GM19372 (cell line): ENCODE data around the gene CHDH.

Experiments used
- ATAC-seq: cut with Tn5 transposase; IDR thresholded peaks from one replicate; pipeline ENCODE4 v1.9.1; 2021; ENCODE audit warnings: mild to moderate bottlenecking, low read depth, moderate library complexity; ENCODE audit not compliant: unreplicated experiment

CHDH gene

DNA sequence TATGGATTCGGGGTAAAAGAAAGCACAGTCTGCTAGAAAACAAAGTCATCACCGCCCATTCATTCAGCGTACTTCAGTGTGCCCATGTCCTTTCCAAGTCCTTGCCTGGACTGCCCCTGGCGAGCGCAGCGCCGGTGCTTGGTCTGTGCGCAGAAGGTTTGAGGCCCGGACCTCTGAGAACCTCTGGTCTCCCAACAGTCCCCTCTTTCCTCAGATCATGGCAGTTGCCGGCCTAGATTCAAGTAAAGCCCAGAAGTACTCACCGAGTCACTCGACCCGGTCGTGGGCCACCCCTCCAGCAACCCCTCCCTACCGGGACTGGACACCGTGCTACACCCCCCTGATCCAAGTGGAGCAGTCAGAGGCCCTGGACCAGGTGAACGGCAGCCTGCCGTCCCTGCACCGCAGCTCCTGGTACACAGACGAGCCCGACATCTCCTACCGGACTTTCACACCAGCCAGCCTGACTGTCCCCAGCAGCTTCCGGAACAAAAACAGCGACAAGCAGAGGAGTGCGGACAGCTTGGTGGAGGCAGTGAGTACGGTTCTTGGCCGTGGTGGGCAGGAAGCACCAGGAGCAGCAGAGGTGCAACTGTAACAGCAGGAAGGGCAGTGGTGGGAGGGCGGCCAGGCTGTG is 36.3 kb downstream of the CHDH start:
- no peak for ATAC-seq

DNA sequence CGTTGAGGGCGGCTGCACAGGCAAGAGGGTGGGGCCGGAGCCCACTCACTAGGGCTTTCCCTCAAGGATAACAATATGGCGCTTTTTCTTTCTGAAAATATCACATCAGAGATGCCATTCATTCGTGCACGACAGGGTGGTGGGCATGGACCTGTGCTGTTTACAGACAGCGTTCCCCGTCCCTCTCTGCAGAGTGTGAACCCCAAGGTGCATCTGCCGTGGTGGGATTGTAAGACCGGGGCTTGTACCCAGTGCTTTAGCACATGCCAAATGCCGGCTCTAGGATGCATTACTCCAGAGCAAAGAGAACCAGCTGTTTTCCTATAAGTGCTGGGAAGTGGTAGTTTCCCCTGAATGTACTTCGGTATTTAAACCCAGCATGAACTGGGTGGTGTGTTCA is 37.0 kb downstream of the CHDH start:
- ATAC-seq: no peak

DNA sequence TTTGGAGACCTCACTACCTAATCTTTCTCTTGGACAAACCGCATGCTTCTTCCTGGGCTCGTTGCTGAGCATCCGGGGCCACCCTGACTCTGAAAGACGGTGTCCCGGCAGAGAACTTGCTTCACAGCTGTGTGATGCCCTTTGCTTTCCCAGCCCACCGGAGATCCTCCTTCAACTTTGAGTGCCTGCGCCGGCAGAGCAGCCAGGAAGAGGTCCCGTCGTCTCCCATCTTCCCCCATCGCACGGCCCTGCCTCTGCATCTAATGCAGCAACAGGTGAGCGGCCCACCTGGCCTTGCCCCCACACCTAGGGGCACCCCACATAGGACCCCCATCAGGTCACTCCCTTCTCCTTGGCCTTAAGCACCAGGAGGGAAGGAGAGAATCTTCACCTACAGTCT is 37.7 kb downstream of the CHDH start:
- no peak for ATAC-seq

DNA sequence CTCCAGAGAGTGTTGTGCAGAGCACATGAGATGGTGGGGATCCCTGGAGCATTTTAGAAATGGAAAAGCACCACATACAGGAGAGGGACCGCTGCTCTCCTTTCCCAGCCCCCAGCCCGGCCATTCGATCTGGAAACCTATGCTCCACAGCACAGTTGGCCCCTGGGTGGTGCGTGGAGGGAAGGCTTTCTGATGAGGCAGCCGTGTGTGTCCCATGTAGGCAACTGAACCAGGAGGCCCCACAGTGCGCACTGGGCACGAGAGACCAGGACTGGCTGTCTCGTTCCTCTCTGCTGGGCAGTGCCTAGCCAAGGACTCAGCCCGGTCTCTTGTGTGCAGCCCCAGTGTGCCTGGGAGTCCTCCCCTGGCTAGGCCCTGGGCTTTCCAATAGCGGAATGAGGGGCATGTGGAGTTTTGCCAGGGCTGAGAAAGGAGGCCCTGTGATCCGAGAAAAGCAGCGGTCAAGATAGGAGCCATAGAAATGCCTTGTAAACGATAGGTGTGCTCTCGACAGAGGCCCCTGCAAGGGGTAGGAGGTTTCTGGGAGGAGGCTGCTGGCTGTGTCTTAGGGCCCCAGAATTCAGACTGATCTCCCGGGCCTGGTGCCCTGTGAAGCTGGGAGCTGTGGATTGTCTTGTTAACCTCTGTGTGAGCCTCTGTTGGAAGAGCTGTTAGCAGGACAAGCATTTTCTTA is 39.0 kb downstream of the CHDH start:
- no peak for ATAC-seq

DNA sequence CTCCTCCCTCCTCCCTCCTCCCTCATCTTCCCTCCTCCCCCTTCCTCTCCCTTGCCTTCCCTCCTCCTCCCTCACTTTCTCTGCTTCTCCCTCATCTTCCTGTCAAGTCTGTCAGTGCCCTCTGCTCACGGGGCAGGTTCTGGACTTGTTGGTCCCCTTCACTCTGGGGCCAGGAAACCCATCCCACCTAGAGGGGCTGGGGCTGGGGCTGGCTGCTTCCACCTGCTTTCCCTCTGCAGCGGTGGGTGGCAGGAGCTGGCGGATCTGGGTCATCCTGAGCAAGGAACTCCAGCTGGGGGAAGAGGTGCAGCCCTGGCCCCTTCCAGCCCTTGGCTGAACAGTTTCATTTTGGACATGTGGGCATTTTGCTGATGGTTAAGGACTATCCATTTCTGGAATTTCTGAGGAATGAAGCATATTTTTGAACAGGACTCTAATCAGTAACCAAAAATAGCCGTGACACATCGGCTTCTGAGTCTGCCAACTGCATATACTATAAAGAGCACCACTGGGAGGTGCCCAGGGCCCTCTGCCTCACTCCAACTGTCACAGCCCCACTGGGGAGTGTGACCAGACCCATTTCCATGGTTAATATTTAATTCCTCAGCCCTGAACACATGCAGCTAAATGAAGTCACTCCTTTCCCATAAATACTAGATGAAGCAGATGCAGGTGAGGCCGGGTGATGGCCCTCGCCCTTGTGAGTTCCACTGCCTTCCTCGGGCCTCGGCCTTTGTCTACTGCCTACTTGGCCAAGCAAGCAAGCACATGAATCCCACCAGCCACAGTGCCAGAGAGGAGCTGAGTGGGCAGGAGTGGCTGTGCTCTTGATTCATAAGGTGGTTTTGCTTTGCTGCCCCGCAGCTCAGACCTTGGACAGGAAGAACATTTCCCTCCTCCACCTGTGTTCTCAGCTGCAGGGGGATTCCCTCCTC is 39.8 kb downstream of the CHDH start:
- no peak for ATAC-seq

DNA sequence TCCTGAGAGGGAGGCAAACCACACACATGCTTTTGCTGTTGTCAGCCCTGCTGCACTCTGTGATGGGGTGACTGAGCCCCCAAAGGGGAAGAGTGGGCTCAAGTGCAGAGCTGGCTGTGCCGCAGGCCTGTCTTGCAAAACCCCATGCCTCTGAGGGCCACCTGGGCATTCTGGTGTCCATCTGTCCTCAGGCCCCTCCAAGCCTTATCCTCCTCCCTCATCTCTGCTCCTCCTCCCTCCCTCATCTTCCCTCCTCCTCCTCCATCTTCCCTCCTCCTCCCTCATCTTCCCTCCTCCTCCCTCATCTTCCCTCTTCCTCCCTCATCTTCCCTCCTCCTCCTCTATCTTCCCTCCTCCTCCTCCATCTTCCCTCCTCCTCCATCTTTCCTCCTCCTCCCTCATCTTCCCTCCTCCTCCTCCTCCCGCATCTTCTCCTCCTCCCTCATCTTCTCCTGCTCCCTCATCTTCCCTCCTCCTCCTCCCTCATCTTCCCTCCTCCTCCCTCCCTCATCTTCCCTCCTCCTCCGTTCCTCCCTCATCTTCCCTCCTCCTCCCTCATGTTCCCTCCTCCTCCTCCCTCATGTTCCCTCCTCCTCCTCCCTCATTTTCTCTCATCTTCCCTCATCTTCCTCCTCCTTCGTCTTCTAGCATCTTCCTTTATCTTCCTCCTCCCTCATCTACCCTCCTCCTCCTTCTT is 40.6 kb downstream of the CHDH start:
- no peak for ATAC-seq

DNA sequence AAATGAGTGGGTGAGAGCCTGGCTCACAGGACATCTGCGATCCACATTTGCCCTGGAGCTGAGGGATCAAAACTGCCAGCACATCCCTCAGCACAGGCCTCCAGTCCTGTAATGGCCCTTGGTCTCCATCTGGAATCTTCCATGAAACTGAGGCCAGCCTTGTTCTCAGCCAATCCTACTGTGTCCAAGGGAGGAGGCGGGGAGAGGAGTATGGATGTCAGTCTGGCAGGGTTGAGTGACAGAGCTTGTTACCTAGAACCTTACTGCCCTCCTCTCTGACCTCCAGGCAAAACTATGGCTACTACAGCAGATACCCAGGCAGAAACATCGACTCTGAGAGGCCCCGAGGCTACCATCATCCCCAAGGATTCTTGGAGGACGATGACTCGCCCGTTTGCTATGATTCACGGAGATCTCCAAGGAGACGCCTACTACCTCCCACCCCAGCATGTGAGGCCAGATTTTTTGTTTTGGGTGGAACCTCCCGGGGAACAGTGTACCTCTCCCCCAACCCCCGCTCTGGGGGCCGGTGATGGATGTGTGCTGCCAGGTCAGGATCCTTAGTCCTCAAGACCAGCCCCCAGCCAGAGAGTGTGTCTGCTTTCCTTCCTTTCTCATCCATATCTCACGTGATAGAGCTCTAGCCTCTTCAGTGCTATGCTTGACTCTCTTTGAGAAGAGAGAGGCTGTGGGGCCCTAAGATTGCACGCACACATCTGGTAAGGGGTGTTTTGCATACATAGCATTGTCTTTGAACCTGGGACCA is 41.3 kb downstream of the CHDH start:
- ATAC-seq: no peak

DNA sequence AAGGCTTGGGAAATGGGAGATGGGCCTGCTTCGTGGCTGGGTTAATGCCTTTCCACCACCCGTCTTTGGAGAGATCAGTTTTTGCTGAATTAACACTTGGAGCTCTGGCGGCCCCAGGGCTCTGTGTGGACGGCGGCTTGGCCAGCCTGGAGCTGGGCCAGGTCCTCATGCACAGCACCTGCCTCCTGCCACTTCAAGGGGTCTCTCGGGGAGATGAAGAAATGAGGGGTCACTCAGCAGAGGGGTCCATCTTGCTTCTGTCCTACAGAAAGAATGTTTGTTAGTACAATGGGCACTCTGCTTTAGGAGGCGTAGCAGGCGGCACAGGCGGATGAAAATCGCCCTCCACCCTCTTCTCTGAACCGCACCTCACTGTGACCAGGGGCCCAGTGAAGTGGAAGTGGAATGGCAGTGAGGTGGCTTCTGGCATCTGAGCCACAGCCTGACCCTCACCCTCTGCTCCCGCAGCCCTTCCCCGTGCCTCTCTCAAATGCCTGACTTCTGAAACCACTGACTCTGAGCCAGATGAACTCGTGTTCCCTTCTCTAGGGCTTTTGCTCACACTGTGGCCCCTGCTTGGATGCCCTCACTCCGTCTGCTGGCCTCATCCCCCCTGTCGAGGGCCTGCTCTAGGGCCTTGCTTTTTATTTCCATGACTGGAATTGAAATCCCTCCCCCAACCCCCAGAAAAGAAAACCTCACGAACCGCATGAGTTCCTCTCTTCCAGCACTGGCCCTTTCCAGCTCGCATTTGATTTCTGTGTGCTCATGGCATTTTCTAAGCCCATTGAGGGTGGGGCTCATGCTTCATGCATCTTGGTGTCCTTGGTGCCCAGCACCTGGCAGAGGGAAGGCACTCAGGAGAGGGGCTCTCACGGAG is 42.2 kb downstream of the CHDH start:
- no peak for ATAC-seq

DNA sequence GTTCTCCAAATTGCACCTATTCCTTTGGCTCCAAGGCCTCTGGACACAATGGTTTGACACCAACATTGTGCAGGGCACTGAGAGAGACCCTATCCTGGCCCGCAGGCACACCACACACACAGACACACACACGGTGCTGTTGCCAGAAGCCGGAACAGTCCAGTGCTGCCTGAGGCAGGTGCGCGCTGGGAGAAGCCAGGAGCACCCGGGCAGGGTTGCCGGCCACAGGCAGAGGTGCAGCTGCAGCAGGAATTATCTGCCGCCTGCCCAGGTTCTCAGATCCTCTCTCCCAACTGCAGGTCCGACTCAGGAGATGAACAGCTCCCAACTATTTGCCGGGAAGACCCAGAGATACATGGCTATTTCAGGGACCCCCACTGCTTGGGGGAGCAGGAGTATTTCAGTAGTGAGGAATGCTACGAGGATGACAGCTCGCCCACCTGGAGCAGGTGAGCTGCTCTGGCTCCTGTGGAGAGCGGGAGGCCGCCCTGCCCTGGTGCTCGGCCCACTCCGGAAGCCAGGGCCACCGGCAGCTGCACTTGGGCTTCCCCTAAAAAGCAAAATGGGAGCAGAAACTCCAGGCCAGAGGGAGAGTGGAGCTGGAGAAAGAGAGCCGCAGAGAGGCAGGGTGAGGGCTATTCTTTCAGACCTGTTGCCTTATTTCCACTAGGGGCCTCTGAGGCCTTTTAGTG is 42.9 kb downstream of the CHDH start:
- no peak for ATAC-seq

DNA sequence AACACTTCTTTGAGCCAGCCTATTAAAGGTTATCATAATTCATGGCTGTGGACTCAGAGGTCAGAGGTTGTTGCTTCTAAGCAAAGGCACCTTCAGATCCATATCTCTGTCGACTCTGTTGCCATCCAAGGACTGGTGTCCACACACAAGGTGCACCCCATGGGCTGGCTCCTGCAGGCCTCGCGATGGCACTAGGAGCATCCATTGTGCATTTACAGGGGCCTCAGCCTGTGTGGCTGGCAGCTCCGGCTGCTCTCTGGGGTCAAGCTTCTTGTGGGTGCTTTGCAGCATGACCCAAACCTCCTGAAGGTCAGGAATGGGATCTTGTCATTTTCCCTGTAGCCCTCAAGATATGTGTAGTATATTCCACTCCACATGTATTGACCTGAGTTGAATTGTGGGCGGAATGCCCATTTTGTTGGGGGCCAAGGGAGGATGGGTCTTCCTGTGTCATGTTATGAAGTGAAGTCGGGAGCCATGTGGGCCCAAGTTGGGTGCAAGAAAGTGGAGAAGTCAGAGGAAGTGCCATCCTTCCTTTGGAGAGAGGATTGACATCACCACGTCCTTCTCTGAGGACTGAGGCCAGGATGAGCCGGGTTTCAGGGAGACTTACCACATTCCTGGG is 43.9 kb downstream of the CHDH start:
- ATAC-seq: no peak

DNA sequence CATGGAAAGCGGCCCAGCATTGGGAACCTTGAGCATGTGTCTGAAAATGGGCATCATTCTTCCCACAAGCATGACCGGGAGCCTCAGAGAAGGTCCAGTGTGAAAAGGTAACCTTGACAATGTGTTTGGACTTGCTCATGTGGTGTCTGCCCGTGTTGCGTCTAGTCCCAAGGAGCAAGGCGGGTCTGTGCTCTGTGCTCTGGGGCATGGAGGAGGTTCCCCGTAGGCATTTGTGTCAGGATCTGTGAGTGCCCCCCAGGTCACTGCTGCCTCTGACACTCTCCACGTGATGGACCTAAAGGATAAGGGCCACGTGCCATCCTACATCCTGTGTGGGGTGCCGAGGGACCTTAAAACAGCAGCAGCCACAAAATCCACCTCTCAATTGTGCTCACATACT is 44.9 kb downstream of the CHDH start:
- no peak for ATAC-seq

DNA sequence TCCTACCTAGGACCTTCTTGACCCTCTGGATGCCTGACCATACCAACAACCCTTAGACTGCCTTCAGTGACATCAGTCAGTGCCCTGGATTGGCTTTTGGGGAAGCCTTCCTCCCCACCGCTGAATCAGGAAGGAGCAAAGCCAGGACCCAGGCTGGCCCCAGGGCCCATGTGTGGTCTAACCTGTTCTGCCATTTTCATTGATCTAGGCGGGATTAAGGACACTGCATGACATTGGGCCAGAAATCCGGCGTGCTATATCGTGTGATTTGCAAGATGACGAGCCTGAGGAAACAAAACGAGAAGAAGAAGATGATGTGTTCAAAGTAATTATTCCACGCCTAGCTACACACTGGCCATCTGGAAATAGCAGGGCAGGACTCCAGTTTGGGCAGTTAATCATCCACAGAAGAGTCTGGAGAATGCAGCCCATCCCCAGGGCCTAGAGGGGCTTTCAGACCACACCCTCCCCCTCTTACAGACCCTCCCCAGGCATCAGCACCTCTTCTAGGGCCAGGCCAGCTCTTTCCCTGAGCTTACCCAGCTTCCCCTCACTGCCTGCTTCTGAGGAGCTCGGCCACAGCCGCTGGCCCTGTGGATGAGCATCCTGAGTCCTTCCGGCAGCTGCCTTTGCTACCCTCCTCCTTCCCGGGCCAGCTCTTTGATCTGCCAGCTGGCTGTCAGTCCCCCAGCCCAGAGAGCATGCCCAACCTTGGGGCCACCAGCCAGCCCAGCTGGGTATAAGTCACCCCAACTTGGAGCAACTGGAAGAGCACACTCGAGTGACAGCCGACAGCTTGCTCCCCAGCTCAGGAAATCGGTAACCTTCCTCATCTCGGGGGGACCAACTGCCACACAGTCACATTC is 45.9 kb downstream of the CHDH start:
- no peak for ATAC-seq

DNA sequence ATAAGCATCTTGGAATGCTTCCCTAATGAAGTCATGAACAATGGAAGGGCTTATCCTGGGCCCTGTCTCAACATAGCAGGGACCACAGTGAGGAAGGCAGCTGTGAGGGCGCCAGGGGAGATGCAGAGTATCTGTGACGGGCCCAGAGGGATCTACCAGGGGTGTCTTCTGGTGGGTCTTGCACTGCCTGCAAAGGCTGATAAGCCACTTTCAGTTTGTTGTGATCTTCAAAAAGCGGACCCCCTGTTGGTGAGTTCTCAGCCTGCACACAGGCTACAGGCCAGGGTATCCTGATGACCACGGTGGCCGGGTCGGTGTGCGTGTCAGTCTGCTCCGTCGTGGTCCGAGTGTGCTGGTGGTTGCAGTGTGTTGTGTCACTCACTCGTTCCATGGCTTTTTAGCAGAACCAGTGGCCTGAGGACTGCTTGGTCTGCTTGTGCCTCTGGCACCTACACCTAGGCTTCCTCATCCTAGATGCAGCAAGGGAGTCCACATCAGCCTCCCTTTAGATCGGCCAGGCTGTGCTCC is 46.8 kb downstream of the CHDH start:
- no peak for ATAC-seq

DNA sequence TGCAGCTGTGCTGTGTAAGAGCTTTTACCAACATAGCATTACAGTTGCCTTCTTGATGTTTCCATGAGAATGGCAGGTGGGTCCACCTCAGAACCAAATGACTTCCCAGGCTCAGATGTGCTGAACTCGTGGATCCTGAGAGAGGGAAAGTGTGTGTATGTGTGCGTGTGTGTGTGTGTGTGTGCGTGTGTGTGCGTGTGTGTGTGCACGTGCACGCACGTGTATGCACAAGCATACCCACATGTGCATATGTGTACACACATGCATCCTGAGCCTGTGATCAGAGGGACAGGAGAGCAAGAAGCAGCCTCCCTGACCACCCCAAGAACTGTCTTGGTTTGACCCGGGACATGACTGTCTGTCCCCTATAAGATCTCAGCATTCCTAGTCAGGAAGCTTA is 48.1 kb downstream of the CHDH start:
- no peak for ATAC-seq

DNA sequence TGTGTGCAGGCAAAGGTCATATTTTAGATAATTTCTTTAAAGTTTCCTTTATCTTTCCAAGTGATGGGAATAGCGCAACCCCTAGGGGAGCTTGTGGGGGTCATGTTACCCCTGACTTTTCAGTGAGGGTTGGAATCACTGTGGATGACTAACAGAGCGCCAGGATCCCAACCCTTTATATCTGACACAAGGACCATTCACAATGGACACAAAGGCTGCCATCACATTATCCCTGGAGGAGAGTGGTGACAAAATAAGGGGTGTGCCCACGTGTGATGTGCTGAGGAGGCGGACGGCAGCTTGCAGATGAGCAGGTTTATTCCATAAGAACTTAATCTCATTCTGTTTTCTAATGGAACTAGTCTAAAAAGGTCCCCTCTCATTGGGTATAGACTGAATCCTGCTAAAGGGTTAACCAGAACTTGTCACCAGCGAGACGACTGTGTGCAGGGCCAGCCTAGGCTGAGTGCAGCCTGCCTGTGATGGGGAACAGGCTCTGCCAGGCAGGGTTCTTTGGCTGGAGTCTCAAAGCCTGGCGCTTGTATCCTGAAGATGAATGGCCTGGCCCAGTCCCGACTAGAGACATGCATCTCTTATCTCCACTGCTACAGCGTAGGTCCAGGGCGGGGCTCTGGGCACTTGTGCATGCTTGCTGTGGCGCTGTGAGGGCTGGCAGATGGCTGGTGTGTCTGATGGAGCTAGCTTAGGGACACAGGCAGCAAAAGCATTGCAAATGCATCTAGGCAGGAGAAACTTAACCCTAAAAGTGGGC is 50.2 kb downstream of the CHDH start:
- ATAC-seq: no peak

DNA sequence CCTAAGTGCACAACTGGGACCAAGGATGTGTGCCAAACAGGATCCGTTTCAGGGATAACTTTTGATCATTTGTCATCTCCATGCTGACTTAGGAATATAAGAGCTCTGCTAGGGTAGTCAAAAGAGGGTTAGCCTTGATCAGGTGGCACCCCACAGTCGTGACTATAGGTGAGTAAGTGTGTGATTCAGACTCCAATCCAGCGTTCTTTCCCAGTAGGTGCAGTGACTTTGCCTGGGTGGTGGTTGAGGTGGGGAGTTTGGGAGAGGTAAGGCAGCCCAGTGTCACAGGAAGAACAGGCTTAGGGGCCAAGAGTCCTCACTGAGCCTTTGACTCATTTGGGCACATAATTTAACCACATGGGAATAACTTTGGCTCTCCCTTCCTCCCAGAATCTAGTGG is 51.0 kb downstream of the CHDH start:
- ATAC-seq: no peak
